K562 (cell line): Measurements from ENCODE around the gene C3. TPM values are rescaled to one million over a fixed set of nuclear protein-coding genes. Genes with fewer than 3 reads are reported as not detected.

ENCODE experiments used
- CBFB ChIP-seq: sonication (generic); formaldehyde crosslinking; IDR thresholded peaks from 2 replicates; pipeline ENCODE4 v1.4.0; 2020; ENCODE audit warnings: mild to moderate bottlenecking, missing genetic modification reagents
- CREM ChIP-seq: IDR thresholded peaks from 2 replicates; pipeline ENCODE4 v1.6.1; 2014; ENCODE audit warnings: antibody characterized with exemption, low read depth
- E2F8 ChIP-seq: fragments of 450-650 bp; IDR thresholded peaks from 2 replicates; pipeline ENCODE4 v1.7.1; 2018; ENCODE audit warnings: mild to moderate bottlenecking, low read depth; ENCODE audit not compliant: partially characterized antibody
- E4F1 ChIP-seq: fragments of 250-450 bp; sonication (Bioruptor Pico); IDR thresholded peaks from 2 replicates; pipeline ENCODE4 v1.5.0; 2021; ENCODE audit warnings: mild to moderate bottlenecking, borderline replicate concordance
- ETV1 ChIP-seq: fragments of 450-650 bp; conservative IDR thresholded peaks from 2 replicates; pipeline ENCODE4 v1.6.1; 2016; ENCODE audit warnings: missing genetic modification characterization, control low read depth, low read depth, missing compliant biosample characterization
- HMG20B ChIP-seq: fragments of 250-450 bp; sonication (Bioruptor Pico); IDR thresholded peaks from 2 replicates; pipeline ENCODE4 v1.5.0; 2021; ENCODE audit warnings: mild to moderate bottlenecking
- HOXB6 ChIP-seq: fragments of 250-450 bp; sonication (Bioruptor Pico); IDR thresholded peaks from 2 replicates; pipeline ENCODE4 v1.5.1; 2022; ENCODE audit warnings: mild to moderate bottlenecking, borderline replicate concordance
- LARP7 ChIP-seq: fragments of 450-650 bp; IDR thresholded peaks from 2 replicates; pipeline ENCODE4 v1.6.1; 2016
- LCOR ChIP-seq: sonication (generic); formaldehyde crosslinking; IDR thresholded peaks from 2 replicates; pipeline ENCODE4 v1.8.0; 2022; ENCODE audit warnings: mild to moderate bottlenecking, missing genetic modification reagents
- MTA1 ChIP-seq: fragments of 450-650 bp; IDR thresholded peaks from 2 replicates; pipeline ENCODE4 v1.6.1; 2017; ENCODE audit warnings: borderline replicate concordance
- NR3C1 ChIP-seq: sonication (generic); formaldehyde crosslinking; IDR thresholded peaks from 2 replicates; pipeline ENCODE4 v1.8.1; 2022; ENCODE audit warnings: missing genetic modification reagents
- PRPF4 ChIP-seq: fragments of 200-400 bp; formaldehyde crosslinking; IDR thresholded peaks from one replicate; pipeline ENCODE4 v1.6.1; 2017; ENCODE audit warnings: low read length, low read depth, mild to moderate bottlenecking; ENCODE audit not compliant: insufficient read depth, poor library complexity, severe bottlenecking
- PTTG1 ChIP-seq: fragments of 450-650 bp; IDR thresholded peaks from 2 replicates; pipeline ENCODE4 v1.6.1; 2016; ENCODE audit warnings: low read depth, mild to moderate bottlenecking, missing genetic modification characterization, missing compliant biosample characterization
- VEZF1 ChIP-seq: fragments of 200-800 bp; sonication (Bioruptor generic); IDR thresholded peaks from 2 replicates; pipeline ENCODE4 v1.6.1; 2017; ENCODE audit warnings: missing genetic modification characterization, missing compliant biosample characterization
- ZBTB33 ChIP-seq: sonication (generic); formaldehyde crosslinking; IDR thresholded peaks from 2 replicates; pipeline ENCODE4 v1.8.1; 2023; ENCODE audit warnings: mild to moderate bottlenecking, missing genetic modification reagents
- ZNF133 ChIP-seq: fragments of 250-450 bp; sonication (Bioruptor Pico); IDR thresholded peaks from 2 replicates; pipeline ENCODE4 v1.4.0; 2020; ENCODE audit warnings: mild to moderate bottlenecking
- ZNF311 ChIP-seq: fragments of 250-450 bp; sonication (Bioruptor Pico); IDR thresholded peaks from 2 replicates; pipeline ENCODE4 v1.4.0; 2020; ENCODE audit warnings: mild to moderate bottlenecking, moderate library complexity
- ZNF445 ChIP-seq: fragments of 250-450 bp; sonication (Bioruptor Pico); IDR thresholded peaks from 2 replicates; pipeline ENCODE4 v1.4.0; 2020; ENCODE audit warnings: low read depth, mild to moderate bottlenecking, moderate library complexity
- polyA plus RNA-seq, 8 experiments: library from polyadenylated mRNA; depleted of rRNA in 4 of 8; stranded (reverse) in 5 of 8; unstranded in 3 of 8; fragments of >200 nt; fragmentation: Nextera tagmentation in 2 of 8; fragmentation: Illumina TruSeq in 1 of 8; extraction: Ambion mirVana in 2 of 8; extraction: Trizol in 1 of 8; gene quantifications; 2 replicates each; pipeline versions ENCODE4 v1.2.1 to v1.2.3, GENCODE V29; 2011 to 2014; ENCODE audit warnings: inconsistent platforms in 1 of 8, missing spikeins in 1 of 8
- total RNA-seq, 7 experiments: library from RNA; depleted of rRNA in 6 of 7; stranded (reverse); fragments of >200 nt in 6 of 7; fragmentation: Illumina TruSeq in 2 of 7; extraction: Trizol in 2 of 7; gene quantifications; 2 replicates each; pipeline versions ENCODE4 v1.2.1 to v1.2.3, GENCODE V29; 2011 to 2021; ENCODE audit warnings: low replicate concordance in 1 of 7
- TF ChIP-seq, protein P1 (sequence below): sonication (generic); formaldehyde crosslinking; IDR thresholded peaks from 2 replicates; pipeline ENCODE4 v1.8.0; 2022; ENCODE audit warnings: missing genetic modification reagents, mild to moderate bottlenecking, moderate library complexity, borderline replicate concordance

Gene C3
- total and polyA plus RNA-seq, 9 of the 15 experiments (the other 6 are each of a cell fraction or from before 2014, with no cell fraction given), result 0.59 to 10.6 (median 2.2) TPM

GRCh38 chr19:6738787-6739389, 18.4 kb upstream of the C3 start (continued):
- TF ChIP-seq PTTG1 (tag), result no peak
- no peak for TF ChIP-seq E2F8
- TF ChIP-seq ZNF133 (CRISPR knock-in tag), result no peak
- no peak for TF ChIP-seq PRPF4
- TF ChIP-seq, protein P1, sequence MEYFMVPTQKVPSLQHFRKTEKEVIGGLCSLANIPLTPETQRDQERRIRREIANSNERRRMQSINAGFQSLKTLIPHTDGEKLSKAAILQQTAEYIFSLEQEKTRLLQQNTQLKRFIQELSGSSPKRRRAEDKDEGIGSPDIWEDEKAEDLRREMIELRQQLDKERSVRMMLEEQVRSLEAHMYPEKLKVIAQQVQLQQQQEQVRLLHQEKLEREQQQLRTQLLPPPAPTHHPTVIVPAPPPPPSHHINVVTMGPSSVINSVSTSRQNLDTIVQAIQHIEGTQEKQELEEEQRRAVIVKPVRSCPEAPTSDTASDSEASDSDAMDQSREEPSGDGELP (CRISPR knock-in tag), result peak; percentile 31; the same call in 1 of the 2 replicates
- peak; percentile 39; the same call in 1 of the 2 replicates for TF ChIP-seq LARP7
- TF ChIP-seq VEZF1 (CRISPR knock-in tag), result no peak
- no peak for TF ChIP-seq HOXB6
- TF ChIP-seq CBFB (CRISPR knock-in tag), result no peak
- TF ChIP-seq ZNF311, result no peak
- no peak for TF ChIP-seq HMG20B (CRISPR knock-in tag)
- no peak for TF ChIP-seq ZNF445
- TF ChIP-seq LCOR, result no peak
- 0 out of 2 replicates have a peak, but pooled peaks have one; percentile 39 for TF ChIP-seq ZBTB33 (CRISPR knock-in tag)
- no peak for TF ChIP-seq CREM
- TF ChIP-seq NR3C1 (CRISPR knock-in tag), result no peak
- TF ChIP-seq ETV1 (tag), result peak; percentile 52
- no peak for TF ChIP-seq E4F1 (CRISPR knock-in tag)
- TF ChIP-seq MTA1, result 0 out of 2 replicates have a peak, but pooled peaks have one; percentile 32
